DMS79 treated with DMSO at 0.1 percent for 48 hours (cell line): ENCODE measurements around the gene CGB8.
"Not testable (repeated sequence)": the region's sequence is repeated elsewhere in the genome, so short reads cannot be mapped to it uniquely, and the experiment has no call there.

Experiments
- DNase-seq: peaks from one replicate; lab custom pipeline; 2025; lab: John Stamatoyannopoulos, UW

Gene CGB8

DNA sequence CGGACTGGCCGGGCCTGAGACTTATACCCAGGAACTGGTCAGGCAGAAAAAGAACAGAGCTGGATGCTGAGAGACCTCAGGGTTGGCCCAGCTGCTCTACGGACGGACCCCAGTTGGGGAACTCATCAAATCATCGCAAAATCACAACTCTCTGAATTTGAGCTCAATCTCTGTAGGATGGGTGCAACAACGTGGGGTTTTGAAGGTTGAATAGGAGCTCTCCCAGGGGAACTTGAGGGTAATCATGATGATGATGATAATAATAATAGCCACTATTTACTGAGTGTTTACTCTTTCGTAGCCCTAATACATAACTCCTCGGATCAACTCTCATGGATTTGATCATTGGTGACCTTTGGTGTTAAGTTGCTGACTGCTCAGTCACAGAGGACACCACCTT is 18.6 kb downstream of the CGB8 start:
- DNase-seq = not testable (repeated sequence)

DNA sequence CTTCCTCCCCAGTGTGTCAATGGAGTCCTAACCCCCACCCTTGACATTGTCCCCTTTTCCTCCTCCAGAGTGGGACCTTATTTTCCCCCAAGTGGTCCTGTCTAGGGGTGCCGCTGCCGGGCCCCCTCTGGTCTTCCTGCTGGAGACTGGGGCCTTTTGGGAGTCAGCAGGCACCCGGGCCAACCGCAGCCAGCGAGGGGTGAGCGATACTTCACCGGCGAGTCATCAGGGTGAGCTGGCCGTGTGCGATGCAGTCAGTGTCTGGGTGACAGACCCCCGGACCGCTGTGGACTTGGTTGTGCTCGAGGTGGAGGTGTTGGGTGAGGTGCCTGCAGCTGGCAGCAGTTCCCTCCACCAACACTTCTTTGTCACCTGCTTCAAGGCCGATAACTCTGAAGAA is 19.2 kb downstream of the CGB8 start:
- DNase-seq = not testable (repeated sequence)

DNA sequence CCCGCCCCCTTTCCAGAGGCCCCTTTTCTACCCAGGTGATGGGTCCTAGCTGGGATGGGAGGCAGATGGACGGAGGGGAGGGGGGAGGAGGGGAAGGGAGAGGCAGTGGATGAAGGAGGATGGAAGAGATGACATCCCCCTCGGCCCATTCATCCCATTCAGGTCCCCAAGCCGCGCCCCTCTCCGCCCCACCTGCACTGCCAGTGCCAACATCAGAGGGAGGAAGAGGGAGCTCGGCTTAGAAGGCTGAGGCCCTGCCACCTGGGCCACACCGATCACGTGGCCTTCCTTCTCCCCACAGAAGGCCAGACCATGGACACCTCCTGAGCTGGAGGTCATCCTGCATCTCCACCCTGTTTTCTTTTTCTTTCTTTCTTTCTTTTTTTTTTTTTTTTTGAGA is 20.2 kb downstream of the CGB8 start:
- not testable (repeated sequence) for DNase-seq

DNA sequence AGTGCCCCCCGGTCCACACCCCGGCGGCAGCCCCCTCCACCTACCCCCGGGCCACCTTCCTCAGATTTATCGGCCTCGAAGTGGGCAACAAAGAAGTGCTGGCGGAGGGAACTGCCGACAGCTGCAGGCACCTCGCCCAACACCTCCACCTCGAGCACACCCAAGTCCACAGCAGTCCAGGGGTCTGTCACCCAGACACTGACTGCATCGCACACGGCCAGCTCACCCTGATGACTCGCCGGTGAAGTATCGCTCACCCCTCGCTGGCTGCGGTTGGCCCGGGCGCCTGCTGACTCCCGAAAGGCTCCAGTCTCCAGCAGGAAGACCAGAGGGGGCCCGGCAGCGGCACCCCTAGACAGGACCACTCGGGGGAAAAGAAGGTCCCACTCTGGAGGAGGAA is 23.3 kb downstream of the CGB8 start:
- DNase-seq = not testable (repeated sequence)

DNA sequence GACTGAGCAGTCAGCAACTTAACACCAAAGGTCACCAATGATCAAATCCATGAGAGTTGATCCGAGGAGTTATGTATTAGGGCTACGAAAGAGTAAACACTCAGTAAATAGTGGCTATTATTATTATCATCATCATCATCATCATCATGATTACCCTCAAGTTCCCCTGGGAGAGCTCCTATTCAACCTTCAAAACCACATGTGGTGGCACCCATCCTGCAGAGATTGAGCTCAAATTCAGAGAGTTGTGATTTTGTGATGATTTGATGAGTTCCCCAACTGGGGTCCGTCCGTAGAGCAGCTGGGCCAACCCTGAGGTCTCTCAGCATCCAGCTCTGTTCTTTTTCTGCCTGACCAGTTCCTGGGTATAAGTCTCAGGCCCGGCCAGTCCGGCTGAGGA is 23.8 kb downstream of the CGB8 start:
- not testable (repeated sequence) for DNase-seq

DNA sequence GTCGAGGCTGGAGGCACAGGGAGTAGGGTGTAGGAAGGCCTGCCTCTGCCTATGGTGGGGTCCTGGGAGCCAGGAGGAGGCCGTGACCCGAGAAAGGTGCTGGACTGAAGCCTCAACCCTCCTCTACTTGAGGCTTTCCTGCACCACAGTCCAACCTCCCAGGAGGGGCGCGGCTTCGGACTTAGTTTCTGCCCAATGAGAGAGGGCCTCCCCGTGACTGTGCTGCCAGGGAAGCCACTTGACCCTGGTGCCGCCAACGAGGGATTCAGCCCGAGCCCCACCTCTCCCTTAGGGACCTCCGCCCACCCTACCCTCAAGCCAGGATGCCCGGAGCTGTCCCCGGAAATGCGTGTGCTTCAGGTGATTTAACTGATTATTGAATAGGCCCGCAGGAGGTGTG is 24.7 kb downstream of the CGB8 start, which contains the start of gene CGB3:
Gene CGB3 (minus strand): TSS at position 101 of the 400 bp plus-strand sequence. CDS start 362 bp downstream, outside the sequence.
- not testable (repeated sequence) for DNase-seq

DNA sequence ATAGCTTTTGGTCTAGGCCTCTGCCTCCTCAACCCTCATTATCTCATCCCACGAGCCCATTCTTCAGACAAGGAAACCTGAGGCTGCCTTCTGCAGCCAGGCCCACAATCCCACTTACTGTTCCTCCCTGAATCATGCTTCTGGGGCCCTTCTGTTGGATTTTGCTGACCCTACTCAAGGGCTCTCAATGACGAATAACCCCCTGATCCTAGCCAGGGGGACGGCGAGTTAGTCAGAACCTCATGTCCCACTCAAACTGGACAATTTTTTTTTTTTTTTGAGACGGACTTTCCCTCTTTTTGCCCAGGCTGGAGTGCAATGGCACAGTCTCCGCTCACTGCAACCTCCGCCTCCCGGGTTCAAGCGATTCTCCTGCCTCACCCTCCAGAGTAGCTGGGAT is 26.8 kb downstream of the CGB8 start:
- DNase-seq = no peak

DNA sequence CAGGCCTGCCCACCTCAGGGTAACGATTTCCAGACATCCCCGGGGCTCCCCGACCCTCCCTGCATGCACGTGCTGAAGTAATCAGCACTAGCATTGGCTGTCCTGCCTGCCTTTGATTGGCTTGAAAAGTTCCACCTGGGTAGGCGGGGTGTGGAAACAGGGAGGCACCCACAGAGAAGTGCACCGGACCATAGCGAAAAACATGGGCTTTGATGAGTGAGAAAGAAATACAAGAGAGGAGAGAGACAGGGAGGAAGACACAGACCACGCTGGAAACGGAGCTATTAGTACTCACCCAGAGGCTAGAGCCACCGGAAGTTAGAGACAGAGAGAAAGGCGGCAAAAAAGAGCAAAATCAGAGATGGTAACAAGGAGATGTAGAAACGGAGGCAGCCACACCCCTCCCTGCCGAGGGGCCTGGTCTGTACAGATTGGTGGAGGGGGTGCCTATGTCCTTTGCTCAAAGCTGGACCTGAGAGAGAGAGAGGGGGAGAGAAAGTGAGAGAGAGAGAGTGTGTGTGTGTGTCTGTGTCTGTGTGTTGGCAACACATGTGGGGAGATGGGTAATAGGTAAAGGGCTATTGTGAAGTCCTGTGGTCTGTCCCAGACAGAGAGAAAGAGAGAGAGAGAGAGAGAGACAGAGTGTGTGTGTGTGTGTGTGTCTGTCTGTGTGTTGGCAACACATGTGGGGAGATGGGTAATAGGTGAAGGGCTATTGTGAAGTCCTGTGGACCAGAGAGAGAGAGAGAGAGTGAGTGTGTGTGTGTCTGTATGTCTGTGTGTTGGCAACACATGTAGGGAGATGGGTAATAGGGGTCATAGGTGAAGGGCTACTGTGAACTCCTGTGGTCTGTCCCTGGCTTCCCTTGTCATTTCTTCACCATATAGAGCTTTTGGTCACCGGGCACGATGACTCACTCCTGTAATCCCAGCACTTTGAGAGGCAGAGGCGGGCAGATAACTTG is 27.7 kb downstream of the CGB8 start:
- no peak for DNase-seq

DNA sequence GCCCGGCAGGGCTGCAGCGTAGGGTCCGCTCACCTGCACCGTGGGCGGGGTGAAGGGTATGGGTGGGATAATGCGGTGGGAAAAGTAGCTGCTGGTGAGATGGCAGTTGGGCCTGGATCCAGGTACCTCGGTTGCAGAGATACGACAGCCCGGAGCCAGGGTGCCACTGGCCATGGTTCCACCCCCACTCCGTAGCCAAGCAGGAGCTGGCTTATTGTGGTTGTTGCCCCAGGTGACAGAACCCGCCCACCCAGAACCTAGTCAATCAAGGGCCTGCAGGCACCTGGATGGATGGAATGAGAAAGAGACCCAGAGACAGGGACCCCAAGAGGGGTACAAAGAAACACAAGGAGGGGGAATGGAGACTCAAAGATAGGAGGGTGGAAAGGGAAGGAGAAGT is 28.6 kb downstream of the CGB8 start:
- DNase-seq = no peak

DNA sequence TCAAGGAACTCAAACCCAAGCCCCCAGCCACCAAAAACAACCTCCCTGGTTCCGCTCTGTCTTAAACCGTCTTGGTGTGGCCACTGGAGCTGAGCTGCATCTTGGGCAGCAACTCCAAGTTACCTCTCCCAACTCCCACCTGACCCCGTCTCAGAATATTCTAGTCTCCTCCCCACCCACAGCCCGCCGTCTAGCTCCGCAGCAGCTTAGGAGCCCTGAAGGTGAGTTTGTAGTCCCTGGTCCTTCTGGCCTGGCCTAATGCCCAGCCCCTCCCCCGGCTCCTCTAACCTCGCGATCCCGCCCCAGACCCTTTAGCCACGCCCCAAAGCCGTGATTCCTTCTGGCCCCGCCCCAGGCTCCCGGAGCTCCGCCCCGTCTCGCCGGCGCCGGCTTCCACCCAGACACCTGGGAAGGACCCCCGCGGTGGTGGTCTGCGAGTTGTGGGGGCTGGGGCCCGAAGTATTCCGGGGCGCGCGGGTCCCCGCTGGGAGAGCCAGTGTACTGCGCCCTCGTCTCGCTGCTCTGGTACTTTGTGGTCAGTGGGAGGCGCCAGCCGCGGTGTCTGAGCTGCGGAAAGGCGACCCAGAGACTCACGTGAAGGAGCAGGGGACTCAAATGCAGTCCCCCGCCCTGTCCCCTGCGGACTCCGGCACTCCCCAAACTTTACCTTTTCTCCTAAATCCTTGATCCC is 29.5 kb downstream of the CGB8 start:
- no peak for DNase-seq

DNA sequence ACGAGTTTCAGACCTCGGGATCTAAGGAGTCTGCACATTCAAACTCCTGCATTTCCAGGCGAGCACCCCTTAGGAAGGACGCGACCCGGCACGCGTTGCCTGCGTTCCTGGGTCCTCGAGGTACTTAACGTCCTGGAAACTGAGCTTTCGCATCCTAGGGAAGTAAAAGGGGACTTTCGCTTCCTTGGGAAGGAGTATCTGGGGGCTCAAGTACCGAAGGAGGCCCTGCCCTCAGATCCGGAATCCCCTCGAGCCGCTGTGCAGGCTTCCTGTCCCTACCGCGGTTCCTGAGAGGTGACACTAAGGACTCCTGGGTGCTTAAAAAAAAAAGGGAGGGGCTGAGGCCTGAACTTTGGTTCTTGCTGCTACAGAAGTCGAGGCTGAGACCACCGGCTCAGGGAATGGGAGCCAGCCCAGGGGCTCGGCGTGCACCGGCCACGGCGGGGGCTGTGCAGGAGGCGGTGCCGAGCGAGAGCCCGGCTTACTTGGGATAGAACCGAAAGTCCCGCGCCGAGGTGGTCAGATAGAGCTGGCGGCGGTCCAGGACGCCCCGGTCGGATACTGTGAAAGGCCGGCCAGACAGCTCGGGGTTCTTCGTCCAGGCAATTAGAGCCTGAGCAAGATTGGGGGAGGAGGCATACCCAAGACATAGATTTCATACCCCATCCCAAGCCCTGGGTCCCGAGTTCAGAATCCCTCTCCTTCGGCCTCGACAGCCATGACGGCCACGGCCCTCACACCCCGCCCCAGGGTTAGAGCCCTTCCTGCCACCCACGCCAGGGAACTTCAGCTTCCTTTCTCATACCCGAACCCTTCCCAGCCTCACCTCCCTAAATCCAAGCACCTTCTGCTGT is 30.3 kb downstream of the CGB8 start:
- not testable (repeated sequence) for DNase-seq

DNA sequence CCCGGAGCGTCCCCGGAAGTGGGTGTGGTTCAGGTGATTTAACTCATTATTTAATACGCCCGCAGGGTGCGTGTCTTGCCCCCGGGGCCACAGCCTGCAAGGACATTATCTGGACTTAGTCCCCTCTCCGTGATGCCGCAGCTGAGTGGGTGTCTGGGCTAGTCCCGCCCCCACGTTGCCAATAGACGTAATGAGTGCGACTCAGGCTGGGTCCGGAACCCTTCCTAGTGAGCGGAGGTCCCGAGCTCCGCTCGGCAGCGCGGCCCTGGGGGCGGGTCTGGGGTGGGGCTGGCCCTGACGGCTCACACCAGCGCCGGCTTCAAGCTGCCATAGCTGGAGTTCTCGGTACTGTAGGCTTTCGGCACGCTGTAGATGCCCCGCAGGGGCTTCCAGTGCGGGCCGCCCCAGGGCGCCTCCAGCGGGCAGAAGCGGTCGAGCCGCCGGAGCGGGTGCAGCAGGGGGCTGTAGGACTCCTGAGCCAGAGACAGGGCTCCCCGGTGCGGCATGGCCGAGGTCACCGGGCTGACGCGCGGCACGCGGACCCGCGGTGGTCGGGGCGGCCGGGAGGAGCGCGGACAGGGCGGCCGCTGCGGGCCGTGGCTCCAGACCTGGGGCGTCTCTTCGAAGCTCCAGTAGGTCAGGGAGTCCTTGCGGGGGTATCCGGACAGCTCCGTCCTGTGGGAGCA is 31.1 kb downstream of the CGB8 start:
- peak; percentile 13 for DNase-seq

DNA sequence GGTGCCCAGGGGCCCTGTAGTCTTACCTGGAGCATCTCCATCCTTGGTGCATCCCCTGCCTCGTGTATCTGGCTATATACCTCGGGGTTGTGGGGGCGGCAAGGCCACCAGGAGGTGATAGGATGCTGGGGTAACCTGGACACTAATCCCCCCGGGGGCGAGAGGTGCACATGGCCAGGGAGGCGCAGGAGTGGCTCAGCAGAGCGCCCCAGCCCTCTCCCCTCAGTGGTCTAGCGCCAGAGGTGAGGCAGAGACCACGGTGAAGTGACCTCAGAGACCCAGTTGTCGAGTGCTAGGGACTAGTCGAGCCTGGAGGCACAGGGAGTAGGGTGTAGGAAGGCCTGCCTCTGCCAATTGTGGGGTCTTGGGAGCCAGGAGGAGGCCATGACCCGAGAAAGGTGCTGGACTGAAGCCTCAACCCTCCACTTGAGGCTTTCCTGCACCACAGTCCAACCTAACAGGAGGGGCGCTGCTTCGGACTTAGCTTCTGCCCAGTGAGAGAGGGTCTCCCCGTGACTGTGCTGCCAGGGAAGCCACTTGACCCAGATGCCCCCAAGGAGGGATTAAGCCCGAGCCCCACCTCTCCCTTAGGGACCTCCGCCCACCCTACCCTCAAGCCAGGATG is 31.8 kb downstream of the CGB8 start, which contains the start of gene LHB:
Gene LHB (minus strand): TSS at position 51 of the 625 bp plus-strand sequence. CDS start 10 bp downstream, at position 41.
- no peak for DNase-seq

DNA sequence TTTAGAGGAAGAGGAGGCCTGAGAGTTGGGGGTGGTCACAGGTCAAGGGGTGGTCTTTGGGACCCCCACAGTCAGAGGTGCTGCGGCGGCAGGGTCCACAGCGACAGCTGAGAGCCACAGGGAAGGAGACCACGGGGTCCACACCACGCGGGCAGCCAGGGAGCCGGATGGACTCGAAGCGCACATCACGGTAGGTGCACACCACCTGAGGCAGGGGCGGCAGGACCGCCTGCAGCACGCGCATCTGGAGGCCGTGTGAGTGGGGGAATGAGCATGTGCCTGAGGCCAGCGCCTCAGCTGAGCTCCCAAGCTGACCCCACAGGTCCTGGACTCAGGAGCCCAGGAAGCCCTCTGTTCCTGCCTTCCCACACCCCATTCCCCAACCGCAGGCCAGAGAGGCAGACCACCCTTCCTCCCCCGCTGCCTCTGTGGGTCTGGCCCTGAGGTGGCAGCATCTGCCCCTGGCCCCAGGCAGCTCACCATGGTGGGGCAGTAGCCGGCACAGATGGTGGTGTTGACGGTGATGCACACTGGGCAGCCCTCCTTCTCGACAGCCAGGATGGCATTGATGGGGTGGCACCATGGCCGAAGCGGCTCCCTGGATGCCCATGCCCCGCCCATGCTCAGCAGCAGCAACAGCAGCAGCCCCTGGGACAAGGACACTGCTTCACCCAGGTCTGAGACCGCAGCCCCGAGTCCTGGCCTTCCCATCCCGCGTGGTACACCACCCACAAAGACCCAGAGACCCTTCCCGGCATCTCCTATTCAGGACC is 32.7 kb downstream of the CGB8 start:
- no peak for DNase-seq

DNA sequence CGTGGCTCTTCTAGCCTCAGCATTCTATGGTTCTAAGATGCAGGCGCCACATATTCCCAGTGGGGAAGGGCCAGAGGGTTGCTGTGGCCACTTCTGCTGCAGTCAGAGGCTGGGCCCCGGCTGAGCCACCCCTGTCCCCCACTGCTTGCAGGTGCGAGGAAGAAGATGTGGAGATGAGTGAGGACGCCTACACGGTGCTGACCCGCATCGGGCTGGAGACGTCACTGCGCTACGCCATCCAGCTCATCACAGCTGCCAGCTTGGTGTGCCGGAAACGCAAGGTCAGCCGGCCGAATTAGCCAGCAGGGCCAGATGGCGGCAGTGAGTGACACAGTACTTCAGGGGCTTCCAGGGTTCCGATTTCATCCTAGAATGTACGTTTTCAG is 34.0 kb downstream of the CGB8 start:
- no peak for DNase-seq

DNA sequence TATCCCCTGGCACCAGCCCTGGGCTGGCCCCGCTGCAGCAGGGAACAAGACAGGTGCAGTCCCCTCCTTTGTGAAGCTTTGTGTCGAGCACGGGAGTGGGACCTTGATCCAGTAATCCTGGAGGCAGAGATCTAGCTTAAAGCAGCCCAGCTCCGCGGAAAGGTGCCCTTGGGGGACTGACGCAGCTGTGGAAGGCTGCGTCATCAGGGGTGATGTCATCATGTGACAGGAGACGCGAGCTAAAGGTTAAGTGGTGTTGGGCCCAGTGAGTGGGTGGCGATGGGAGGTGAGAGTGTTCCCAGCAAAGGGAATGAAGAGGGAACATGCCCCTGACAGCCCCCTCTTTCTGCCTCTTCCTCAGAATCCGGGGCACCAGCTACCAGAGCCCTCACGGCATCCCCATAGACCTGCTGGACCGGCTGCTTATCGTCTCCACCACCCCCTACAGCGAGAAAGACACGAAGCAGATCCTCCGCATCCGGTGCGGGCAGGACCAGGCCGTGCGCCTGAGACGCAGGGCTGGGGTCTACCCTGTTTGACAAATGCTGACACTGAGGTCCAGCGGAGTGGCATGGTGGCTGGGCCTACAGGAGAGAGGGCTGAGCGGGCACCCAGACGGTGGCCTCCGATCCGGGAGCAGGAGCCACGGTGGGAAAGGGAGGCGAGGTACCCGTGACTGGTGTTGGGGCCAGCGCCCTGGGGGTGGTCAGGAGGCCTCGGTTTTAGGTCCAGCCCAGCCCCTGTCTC is 34.6 kb downstream of the CGB8 start:
- no peak for DNase-seq

DNA sequence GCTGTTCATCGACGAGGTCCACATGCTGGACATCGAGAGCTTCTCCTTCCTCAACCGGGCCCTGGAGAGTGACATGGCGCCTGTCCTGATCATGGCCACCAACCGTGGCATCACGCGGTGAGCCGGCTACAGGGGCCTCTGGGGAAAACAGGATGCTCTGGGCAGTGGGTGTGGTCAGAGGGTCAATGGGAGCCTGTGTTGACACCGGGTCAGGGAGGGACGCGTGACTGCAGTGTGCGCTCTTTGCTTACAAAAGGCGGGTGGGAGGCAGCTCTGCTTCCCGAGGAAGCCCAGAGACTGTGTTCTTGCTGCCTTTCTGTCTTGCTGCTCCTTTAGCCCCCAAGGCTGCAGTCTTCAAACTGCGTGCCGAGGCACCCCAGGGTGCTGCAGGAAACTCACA is 37.7 kb downstream of the CGB8 start:
- no peak for DNase-seq

DNA sequence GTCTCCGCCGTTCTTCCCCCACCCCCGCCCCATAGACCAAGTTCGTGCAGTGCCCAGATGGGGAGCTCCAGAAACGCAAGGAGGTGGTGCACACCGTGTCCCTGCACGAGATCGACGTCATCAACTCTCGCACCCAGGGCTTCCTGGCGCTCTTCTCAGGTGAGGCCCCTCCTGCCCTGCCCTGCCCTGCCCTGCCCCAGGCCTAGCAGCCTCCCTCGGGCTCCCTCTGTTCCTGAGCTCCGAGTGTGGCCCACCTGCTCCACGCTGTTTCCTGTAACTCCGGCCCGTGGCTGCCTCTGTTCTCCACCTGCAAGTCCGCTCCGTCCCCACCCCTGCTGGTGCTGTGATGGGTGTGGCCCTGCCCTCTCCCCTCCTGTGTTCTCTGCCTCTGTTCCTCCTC is 38.5 kb downstream of the CGB8 start:
- no peak for DNase-seq

DNA sequence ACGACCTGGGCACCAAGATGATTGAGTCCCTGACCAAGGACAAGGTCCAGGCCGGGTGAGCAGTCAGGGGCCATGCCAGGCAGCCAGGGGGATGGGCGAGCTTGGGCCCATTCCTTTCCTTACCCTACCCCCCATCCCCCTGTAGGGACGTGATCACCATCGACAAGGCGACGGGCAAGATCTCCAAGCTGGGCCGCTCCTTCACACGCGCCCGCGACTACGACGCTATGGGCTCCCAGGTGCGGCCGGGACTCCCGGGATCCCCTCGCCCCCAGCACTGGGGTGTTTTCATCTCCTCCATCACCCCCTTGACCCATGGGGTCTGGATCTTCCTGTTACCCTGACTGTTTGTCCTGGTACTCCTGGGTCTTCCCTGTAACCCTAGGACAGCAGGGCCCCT is 39.1 kb downstream of the CGB8 start:
- no peak for DNase-seq
